Chondrocyte (in vitro differentiated cells): ENCODE data around the gene EPS8. TPM values are rescaled to one million over a fixed set of nuclear protein-coding genes. Genes with fewer than 3 reads are reported as not detected.

Experiments
- DNase-seq: peaks from one replicate; pipeline ENCODE4 v3.0.0; 2021; ENCODE audit warnings: mixed read lengths, low spot score
- H3K27ac Mint-ChIP-seq: one replicate; pipeline ENCODE4 v1.8.0; 2021; ENCODE audit warnings: mild to moderate bottlenecking, moderate library complexity, mixed read lengths; ENCODE audit not compliant: unreplicated experiment
- H3K27me3 Mint-ChIP-seq: 2 replicates; pipeline ENCODE4 v1.8.0; 2021; ENCODE audit warnings: low read depth, mixed read lengths
- H3K36me3 Mint-ChIP-seq: 2 replicates; pipeline ENCODE4 v1.8.0; 2021; ENCODE audit warnings: low read depth, mixed read lengths
- H3K4me1 Mint-ChIP-seq: 2 replicates; pipeline ENCODE4 v1.8.0; 2021; ENCODE audit warnings: low read depth, mild to moderate bottlenecking, mixed read lengths
- H3K4me3 Mint-ChIP-seq: one replicate; pipeline ENCODE4 v1.8.0; 2021; ENCODE audit warnings: mild to moderate bottlenecking, moderate library complexity, mixed read lengths; ENCODE audit not compliant: unreplicated experiment
- H3K9me3 Mint-ChIP-seq: 2 replicates; pipeline ENCODE4 v1.8.0; 2021; ENCODE audit warnings: low read depth, mixed read lengths
- total RNA-seq: library from RNA; stranded (reverse); gene quantifications from 3 replicates; pipeline ENCODE4 v1.2.1, GENCODE V29; 2021
- TF ChIP-seq, protein P1 (sequence below): fragments of 200-600 bp; sonication (generic); IDR thresholded peaks from 2 replicates; pipeline ENCODE4 v1.5.0; 2021; ENCODE audit warnings: antibody characterized with exemption, mild to moderate bottlenecking, moderate library complexity

The EPS8 gene
- total RNA-seq, 1 donor from 2014 or later: 114 TPM

DNA sequence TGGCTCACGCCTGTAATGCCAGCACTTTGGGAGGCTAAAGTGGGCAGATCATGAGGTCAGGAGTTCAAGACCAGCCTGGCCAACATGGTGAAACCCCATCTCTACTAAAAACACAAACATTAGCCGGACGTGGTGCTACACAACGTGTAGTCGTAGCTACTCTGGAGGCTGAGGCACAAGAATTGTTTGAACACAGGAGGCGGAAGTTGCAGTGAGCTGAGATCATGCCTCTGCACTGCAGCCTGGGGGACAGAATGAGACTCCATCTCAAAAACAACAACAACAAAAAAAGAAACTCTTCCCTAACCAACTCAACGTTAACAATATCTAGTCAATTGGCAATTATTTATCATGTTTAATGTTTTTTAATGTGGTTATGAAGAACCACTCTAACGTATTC is 89.3 kb downstream of the EPS8 start:
- Mint-ChIP-seq H3K27ac (peak overlapping the region; percentile 88), H3K9me3 (no peaks in the 10 kb centered on the region), H3K36me3 (peaks cover 2% of the 10 kb centered on the region), H3K4me1 (peaks cover 79% of the 10 kb centered on the region), H3K4me3 (peak overlapping the region; percentile 14), H3K27me3 (no peaks in the 10 kb centered on the region)
- DNase-seq: no peak
- TF ChIP-seq, protein P1, sequence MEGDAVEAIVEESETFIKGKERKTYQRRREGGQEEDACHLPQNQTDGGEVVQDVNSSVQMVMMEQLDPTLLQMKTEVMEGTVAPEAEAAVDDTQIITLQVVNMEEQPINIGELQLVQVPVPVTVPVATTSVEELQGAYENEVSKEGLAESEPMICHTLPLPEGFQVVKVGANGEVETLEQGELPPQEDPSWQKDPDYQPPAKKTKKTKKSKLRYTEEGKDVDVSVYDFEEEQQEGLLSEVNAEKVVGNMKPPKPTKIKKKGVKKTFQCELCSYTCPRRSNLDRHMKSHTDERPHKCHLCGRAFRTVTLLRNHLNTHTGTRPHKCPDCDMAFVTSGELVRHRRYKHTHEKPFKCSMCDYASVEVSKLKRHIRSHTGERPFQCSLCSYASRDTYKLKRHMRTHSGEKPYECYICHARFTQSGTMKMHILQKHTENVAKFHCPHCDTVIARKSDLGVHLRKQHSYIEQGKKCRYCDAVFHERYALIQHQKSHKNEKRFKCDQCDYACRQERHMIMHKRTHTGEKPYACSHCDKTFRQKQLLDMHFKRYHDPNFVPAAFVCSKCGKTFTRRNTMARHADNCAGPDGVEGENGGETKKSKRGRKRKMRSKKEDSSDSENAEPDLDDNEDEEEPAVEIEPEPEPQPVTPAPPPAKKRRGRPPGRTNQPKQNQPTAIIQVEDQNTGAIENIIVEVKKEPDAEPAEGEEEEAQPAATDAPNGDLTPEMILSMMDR: peak; percentile 37

DNA sequence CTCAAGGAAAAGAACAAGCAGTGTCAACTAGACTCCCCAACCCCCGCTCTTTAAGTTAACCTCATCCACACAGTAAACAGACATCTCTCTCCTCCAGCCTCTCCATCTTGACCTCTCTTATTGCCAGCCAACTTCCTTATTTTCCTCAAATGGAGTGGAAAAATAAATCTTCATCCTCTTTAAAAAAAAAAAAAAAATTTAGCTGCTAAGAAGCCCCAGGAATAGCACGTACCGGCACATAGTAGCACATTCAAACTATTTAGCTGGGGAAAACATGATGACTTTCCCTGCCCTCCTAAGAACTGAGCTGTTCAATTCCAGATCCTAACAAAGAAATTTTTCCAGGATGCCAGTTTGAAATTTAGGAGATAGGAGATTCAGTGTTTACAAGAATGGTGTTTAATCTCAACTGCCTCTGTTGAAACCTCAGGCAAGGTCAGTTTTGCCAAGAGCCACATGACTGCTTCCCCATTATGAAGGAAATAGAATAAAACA is 90.8 kb downstream of the EPS8 start:
- Mint-ChIP-seq H3K36me3 (peaks cover 1% of the 10 kb centered on the region), H3K9me3 (no peaks in the 10 kb centered on the region), H3K4me3 (peak overlapping the region; percentile 26), H3K27ac (peak overlapping the region; percentile 88), H3K4me1 (peaks cover 78% of the 10 kb centered on the region), H3K27me3 (no peaks in the 10 kb centered on the region)
- TF ChIP-seq, protein P1: no peak
- no peak for DNase-seq

DNA sequence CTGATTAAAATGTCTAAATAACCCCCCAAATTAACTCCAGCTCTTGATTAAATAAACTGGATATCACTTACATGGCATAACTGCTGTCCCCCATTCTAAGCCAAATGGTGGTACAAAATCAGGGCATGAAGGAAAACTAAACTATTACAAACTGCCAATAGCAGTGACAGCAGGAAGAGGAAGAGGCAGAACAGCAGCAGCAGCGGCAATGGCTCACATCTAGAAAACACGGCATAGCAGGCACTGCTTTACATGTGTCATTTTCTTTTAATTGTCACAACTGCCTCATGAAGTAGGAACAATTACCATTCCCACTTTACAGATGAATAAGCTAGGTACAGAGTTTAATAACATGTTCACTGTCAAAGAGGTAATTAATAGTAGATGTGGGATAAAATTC is 92.0 kb downstream of the EPS8 start:
- Mint-ChIP-seq H3K9me3 (no peaks in the 10 kb centered on the region), H3K4me3 (no peak overlapping the region), H3K27ac (peak overlapping the region; percentile 85), H3K27me3 (no peaks in the 10 kb centered on the region), H3K36me3 (no peaks in the 10 kb centered on the region), H3K4me1 (peaks cover 83% of the 10 kb centered on the region)
- TF ChIP-seq, protein P1: no peak
- no peak for DNase-seq

DNA sequence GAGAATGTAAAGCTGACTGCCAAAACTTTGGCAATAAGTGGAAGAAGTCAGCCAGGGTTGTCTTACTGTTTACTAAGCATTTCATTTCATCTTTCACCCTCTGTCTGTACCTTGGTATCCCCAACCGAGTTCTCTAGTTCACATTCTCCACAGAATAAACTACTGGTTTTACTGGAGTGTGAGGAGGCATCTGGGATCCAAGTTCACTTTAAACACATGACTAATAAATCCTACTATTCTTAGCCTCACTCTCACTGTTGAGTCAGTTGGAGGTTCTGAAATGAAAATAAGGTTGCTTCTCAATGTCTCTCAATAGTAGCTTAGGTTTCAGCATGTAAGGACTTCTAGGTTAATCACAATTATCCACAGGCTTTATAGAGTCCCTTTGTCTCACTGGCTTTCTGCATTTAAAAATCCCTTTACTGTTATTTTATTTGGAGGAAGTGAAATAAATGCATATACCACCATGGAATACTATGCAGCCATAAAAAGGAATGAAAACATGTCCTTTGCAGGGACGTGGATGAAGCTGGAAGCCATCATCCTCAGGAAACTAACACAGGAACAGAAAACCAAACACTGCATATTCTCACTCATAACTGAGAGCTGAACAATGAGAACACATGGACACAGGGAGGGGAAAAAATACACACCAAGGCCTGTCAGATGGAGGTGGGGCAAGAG is 95.8 kb downstream of the EPS8 start:
- Mint-ChIP-seq H3K4me1 (peaks cover 82% of the 10 kb centered on the region), H3K4me3 (no peak overlapping the region), H3K27ac (peak overlapping the region; percentile 88), H3K27me3 (no peaks in the 10 kb centered on the region), H3K9me3 (no peaks in the 10 kb centered on the region), H3K36me3 (no peaks in the 10 kb centered on the region)
- TF ChIP-seq, protein P1: no peak
- no peak for DNase-seq

DNA sequence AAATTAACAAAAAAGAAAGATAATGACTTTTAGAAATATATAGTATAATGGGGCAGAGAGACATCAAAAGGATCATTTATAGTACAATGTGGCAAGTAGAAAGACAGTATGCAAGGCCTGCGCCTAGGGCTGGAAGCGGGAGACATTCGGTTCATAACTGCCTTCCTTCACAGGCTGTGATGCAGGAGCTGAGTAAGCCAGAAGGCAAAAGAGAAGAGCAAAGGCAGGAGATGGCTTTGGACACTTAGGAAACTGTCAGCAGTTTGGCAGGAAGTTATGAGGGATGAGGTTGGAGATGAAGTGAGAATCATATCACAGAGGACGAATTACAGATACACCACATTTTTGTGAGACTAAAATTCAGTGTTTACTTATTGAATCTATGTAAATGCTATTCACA is 97.8 kb downstream of the EPS8 start:
- DNase-seq: no peak
- H3K4me1 Mint-ChIP-seq: peaks cover 82% of the 10 kb centered on the region
- no peaks in the 10 kb centered on the region for H3K27me3 Mint-ChIP-seq
- no peaks in the 10 kb centered on the region for H3K36me3 Mint-ChIP-seq
- TF ChIP-seq, protein P1: no peak
- no peaks in the 10 kb centered on the region for H3K9me3 Mint-ChIP-seq
- no peak overlapping the region for H3K4me3 Mint-ChIP-seq
- H3K27ac Mint-ChIP-seq: peak overlapping the region; percentile 86
